OCI-LY1 (cell line): ENCODE data around the gene ADSS2.

Experiments
- CTCF ChIP-seq: fragments of 200-600 bp; sonication (generic), shearing (Covaris generic); IDR thresholded peaks from 2 replicates; pipeline ENCODE4 v1.5.1; 2017; ENCODE audit warnings: mild to moderate bottlenecking, antibody characterized with exemption, low read length, moderate library complexity, mixed read lengths
- EZH2 ChIP-seq: fragments of 200-600 bp; sonication (generic), shearing (Covaris generic); IDR thresholded peaks from 2 replicates; pipeline ENCODE4 v1.8.0; 2017; ENCODE audit warnings: borderline replicate concordance, mixed run types, mild to moderate bottlenecking, antibody characterized with exemption, low read length, moderate library complexity, mixed read lengths

GRCh38 chr1:244369256-244370057, 82.3 kb downstream of the ADSS2 start:
- no peak for TF ChIP-seq CTCF
- TF ChIP-seq EZH2 = no peak
